ENCODE measurements around the gene GRPR.

The GRPR gene

DNA sequence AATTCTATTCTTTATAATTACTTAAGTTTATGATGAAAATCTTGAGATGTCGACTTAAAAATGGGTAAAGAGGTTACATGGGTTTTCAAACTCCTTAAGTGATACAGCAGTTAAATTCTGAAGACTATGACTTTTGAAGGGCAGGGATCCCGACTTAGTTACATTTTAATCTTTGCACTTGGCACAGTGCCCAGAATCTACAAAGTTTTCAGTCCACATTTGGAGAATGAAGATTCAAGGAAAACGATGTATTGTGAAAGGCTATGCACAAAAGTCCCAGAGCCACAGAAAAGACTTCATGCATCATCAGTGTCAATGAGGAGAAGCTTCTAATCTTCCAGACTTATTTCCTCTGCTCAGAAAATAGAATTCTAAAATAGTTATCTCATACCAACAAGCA is 36.3 kb upstream of the GRPR start:
- H3K27ac Mint-ChIP-seq, result no peak overlapping the region
- TF ChIP-seq, protein P1, sequence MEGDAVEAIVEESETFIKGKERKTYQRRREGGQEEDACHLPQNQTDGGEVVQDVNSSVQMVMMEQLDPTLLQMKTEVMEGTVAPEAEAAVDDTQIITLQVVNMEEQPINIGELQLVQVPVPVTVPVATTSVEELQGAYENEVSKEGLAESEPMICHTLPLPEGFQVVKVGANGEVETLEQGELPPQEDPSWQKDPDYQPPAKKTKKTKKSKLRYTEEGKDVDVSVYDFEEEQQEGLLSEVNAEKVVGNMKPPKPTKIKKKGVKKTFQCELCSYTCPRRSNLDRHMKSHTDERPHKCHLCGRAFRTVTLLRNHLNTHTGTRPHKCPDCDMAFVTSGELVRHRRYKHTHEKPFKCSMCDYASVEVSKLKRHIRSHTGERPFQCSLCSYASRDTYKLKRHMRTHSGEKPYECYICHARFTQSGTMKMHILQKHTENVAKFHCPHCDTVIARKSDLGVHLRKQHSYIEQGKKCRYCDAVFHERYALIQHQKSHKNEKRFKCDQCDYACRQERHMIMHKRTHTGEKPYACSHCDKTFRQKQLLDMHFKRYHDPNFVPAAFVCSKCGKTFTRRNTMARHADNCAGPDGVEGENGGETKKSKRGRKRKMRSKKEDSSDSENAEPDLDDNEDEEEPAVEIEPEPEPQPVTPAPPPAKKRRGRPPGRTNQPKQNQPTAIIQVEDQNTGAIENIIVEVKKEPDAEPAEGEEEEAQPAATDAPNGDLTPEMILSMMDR (IDR thresholded peaks at IDR 0.05), result no peak
- H3K36me3 Mint-ChIP-seq (ENCODE audit: low read depth), result no peaks in the 10 kb centered on the region
- peaks cover 6% of the 10 kb centered on the region for H3K4me1 Mint-ChIP-seq
- no peak overlapping the region for H3K4me3 Mint-ChIP-seq
- no peak for DNase-seq
- no peaks in the 10 kb centered on the region for H3K9me3 Mint-ChIP-seq
- no peaks in the 10 kb centered on the region for H3K27me3 Mint-ChIP-seq (ENCODE audit: low read depth, poor library complexity)

GRCh38 chrX:16089086-16089485 is 34.3 kb upstream of the GRPR start:
- TF ChIP-seq, protein P1 (IDR thresholded peaks at IDR 0.05), result no peak
- Mint-ChIP-seq H3K27me3 (ENCODE audit: low read depth, poor library complexity) (no peaks in the 10 kb centered on the region), H3K4me1 (no peaks in the 10 kb centered on the region), H3K36me3 (ENCODE audit: low read depth) (no peaks in the 10 kb centered on the region), H3K9me3 (peaks cover 2% of the 10 kb centered on the region), H3K27ac (no peak overlapping the region), H3K4me3 (no peak overlapping the region)
- no peak for DNase-seq

- Mint-ChIP-seq H3K27ac (no peak overlapping the region), H3K4me1 (peaks cover 5% of the 10 kb centered on the region), H3K27me3 (ENCODE audit: low read depth, poor library complexity) (peaks cover 8% of the 10 kb centered on the region), H3K4me3 (no peak overlapping the region), H3K36me3 (ENCODE audit: low read depth) (peaks cover 4% of the 10 kb centered on the region), H3K9me3 (peaks cover 21% of the 10 kb centered on the region)
- DNase-seq, result peak; percentile 36
- TF ChIP-seq, protein P1 (IDR thresholded peaks at IDR 0.05), result no peak
Observed at GRCh38 chrX:16096141-16096540, 27.2 kb upstream of the GRPR start.

DNA sequence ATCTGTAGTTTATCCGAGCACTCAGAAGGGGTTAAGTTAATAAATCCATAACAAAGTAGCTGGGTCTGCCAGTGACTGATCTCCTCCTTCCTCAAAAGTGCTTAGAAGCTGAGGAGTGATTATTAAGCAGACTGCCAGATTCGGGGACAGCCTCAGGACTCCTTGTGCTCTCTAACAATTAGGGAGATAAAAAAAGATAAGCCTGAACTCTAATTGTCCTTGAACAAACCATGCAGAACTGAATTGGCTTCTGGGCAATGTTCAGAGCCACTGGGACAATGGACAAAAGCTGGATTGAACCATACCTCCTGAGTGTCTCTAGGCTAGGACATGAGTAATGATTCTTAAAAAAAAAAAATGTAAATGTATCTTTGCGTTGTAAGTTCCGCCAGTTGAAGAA is 22.7 kb upstream of the GRPR start:
- Mint-ChIP-seq H3K4me1 (peaks cover 5% of the 10 kb centered on the region), H3K27me3 (ENCODE audit: low read depth, poor library complexity) (peaks cover 5% of the 10 kb centered on the region), H3K9me3 (peaks cover 3% of the 10 kb centered on the region), H3K36me3 (ENCODE audit: low read depth) (peaks cover under 1% of the 10 kb centered on the region), H3K27ac (no peak overlapping the region), H3K4me3 (no peak overlapping the region)
- no peak for DNase-seq
- TF ChIP-seq, protein P1 (IDR thresholded peaks at IDR 0.05), result no peak

DNA sequence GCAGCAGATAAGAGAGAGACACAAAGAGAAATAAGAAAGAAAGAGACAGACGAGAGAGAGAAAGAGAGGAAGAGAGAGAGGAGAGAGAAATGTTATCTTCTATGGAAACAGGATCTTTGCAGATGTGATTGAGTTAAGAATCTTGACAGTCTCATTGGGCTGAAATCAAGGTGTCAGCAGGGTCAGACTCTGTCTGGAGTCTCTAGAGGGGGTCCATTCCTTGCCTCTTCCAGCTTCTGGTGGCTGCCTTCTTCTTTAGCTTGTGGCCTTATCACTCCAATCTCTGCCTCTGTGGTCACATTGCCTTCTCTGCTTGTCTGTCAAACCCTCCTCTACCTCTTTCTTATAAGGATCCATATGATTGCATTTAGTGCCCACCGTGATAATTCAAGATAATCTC is 21.8 kb upstream of the GRPR start:
- Mint-ChIP-seq H3K27ac (no peak overlapping the region), H3K4me3 (no peak overlapping the region), H3K36me3 (ENCODE audit: low read depth) (no peaks in the 10 kb centered on the region), H3K4me1 (no peaks in the 10 kb centered on the region), H3K9me3 (no peaks in the 10 kb centered on the region), H3K27me3 (ENCODE audit: low read depth, poor library complexity) (peaks cover 5% of the 10 kb centered on the region)
- DNase-seq, result no peak
- TF ChIP-seq, protein P1 (IDR thresholded peaks at IDR 0.05), result no peak

GRCh38 chrX:16103625-16104024 is 19.7 kb upstream of the GRPR start:
- no peak for DNase-seq
- Mint-ChIP-seq H3K27me3 (ENCODE audit: low read depth, poor library complexity) (peaks cover 6% of the 10 kb centered on the region), H3K36me3 (ENCODE audit: low read depth) (no peaks in the 10 kb centered on the region), H3K27ac (no peak overlapping the region), H3K4me3 (no peak overlapping the region), H3K9me3 (peaks cover under 1% of the 10 kb centered on the region), H3K4me1 (no peaks in the 10 kb centered on the region)
- TF ChIP-seq, protein P1 (IDR thresholded peaks at IDR 0.05), result no peak

All from nephron progenitor cell (in vitro differentiated cells).